Breast epithelium (tissue), 4 donors: ENCODE measurements around the gene MANSC1. TPM values are rescaled to one million over a fixed set of nuclear protein-coding genes. Genes with fewer than 3 reads are reported as not detected.
"Not testable (repeated sequence)": the region's sequence is repeated elsewhere in the genome, so short reads cannot be mapped to it uniquely, and the experiment has no call there.

Source experiments
- DNase-seq, 2 donors: peaks; one replicate each; pipeline ENCODE4 v3.0.0-alpha.2; 2019; ENCODE audit warnings: low spot score in 2 of 2
- H3K27ac ChIP-seq, 2 donors: fragments of 200-600 bp; sonication (generic) in 1 of 2; one replicate each; pipeline ENCODE4 v1.5.1; 2016 to 2019; ENCODE audit warnings: mild to moderate bottlenecking in 1 of 2
- H3K27me3 ChIP-seq, 2 donors: fragments of 200-600 bp; sonication (generic) in 1 of 2; one replicate each; pipeline versions ENCODE4 v1.5.1 to v1.6.0; 2017 to 2019; ENCODE audit warnings: control low read depth in 1 of 2, mild to moderate bottlenecking in 1 of 2
- H3K36me3 ChIP-seq: fragments of 200-600 bp; one replicate; pipeline ENCODE4 v1.5.1; 2019
- H3K4me1 ChIP-seq, 2 donors: fragments of 200-600 bp; sonication (generic); one replicate each; pipeline ENCODE4 v1.5.1; 2016 to 2019; ENCODE audit warnings: control low read depth in 1 of 2
- H3K4me3 ChIP-seq, 3 donors: fragments of 200-600 bp; sonication (generic); 1 replicate in 2 of 3; 2 replicates in 1 of 3; pipeline ENCODE4 v1.5.1; 2016 to 2019; ENCODE audit warnings: mild to moderate bottlenecking in 3 of 3, moderate library complexity in 2 of 3
- H3K9me3 ChIP-seq, 2 donors: fragments of 200-600 bp; sonication (generic) in 1 of 2; one replicate each; pipeline ENCODE4 v1.5.1; 2016 to 2019; ENCODE audit warnings: control low read depth in 1 of 2
- POLR2A ChIP-seq: fragments of 450-650 bp; IDR thresholded peaks from one replicate; pipeline ENCODE4 v1.6.1; 2016; ENCODE audit warnings: antibody characterized with exemption, mild to moderate bottlenecking, moderate library complexity
- POLR2AphosphoS5 ChIP-seq, 3 donors: sonication (generic); formaldehyde crosslinking; IDR thresholded peaks; one replicate each; pipeline ENCODE4 v1.6.1; 2017; ENCODE audit warnings: antibody characterized with exemption in 3 of 3
- intact Hi-C: fragments of 100-400 bp; cut with DNase I; formaldehyde crosslinking; loops from one replicate; pipeline ENCODE4 v1.15.1; 2023; ENCODE audit warnings: low total_unique reads
- total RNA-seq, 3 donors: library from RNA; depleted of rRNA; stranded (reverse); fragments of >200 nt; gene quantifications; one replicate each; pipeline ENCODE4 v1.1.0, GENCODE V29; 2016
- TF ChIP-seq, protein P1 (sequence below), 3 donors: fragments of 450-650 bp; IDR thresholded peaks; one replicate each; pipeline ENCODE4 v1.5.1; 2016 to 2017; ENCODE audit warnings: antibody characterized with exemption in 3 of 3, mild to moderate bottlenecking in 3 of 3, moderate library complexity in 3 of 3

Gene MANSC1
- total RNA-seq, 3 donors from 2014 or later, result 16.3 to 24.9 (median 18.7) TPM

GRCh38 chr12:12323591-12323990, 26.5 kb downstream of the MANSC1 start:
- no peaks in the 10 kb centered on the region for H3K4me1 ChIP-seq
- TF ChIP-seq POLR2A (no peak), POLR2AphosphoS5 (IDR thresholded peaks at IDR 0.05) (no peak)
- TF ChIP-seq, protein P1, sequence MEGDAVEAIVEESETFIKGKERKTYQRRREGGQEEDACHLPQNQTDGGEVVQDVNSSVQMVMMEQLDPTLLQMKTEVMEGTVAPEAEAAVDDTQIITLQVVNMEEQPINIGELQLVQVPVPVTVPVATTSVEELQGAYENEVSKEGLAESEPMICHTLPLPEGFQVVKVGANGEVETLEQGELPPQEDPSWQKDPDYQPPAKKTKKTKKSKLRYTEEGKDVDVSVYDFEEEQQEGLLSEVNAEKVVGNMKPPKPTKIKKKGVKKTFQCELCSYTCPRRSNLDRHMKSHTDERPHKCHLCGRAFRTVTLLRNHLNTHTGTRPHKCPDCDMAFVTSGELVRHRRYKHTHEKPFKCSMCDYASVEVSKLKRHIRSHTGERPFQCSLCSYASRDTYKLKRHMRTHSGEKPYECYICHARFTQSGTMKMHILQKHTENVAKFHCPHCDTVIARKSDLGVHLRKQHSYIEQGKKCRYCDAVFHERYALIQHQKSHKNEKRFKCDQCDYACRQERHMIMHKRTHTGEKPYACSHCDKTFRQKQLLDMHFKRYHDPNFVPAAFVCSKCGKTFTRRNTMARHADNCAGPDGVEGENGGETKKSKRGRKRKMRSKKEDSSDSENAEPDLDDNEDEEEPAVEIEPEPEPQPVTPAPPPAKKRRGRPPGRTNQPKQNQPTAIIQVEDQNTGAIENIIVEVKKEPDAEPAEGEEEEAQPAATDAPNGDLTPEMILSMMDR (IDR thresholded peaks at IDR 0.05), result no peak
- DNase-seq, result no peak
- no peaks in the 10 kb centered on the region for H3K9me3 ChIP-seq
- intact Hi-C loops, result no loop called here
- no peak overlapping the region for H3K4me3 ChIP-seq
- H3K27me3 ChIP-seq, result no peaks in the 10 kb centered on the region
- no peak overlapping the region for H3K27ac ChIP-seq
- no peaks in the 10 kb centered on the region for H3K36me3 ChIP-seq

GRCh38 chr12:12323118-12323517, 26.9 kb downstream of the MANSC1 start:
- DNase-seq, result no peak

GRCh38 chr12:12319451-12320183, 30.4 kb downstream of the MANSC1 start:
- H3K27ac ChIP-seq, result peak overlapping the region; percentile 58 to 80

More at GRCh38 chr12:12323118-12323517, 26.9 kb downstream of the MANSC1 start:
- TF ChIP-seq POLR2AphosphoS5 (IDR thresholded peaks at IDR 0.05) (no peak), POLR2A (no peak)
- TF ChIP-seq, protein P1 (IDR thresholded peaks at IDR 0.05), result no peak
- intact Hi-C loops, result no loop called here
- no peak overlapping the region for H3K4me3 ChIP-seq
- H3K27ac ChIP-seq, result no peak overlapping the region
- no peaks in the 10 kb centered on the region for H3K27me3 ChIP-seq
- no peaks in the 10 kb centered on the region for H3K36me3 ChIP-seq
- H3K9me3 ChIP-seq, result no peaks in the 10 kb centered on the region
- H3K4me1 ChIP-seq, result no peaks in the 10 kb centered on the region

GRCh38 chr12:12315838-12316237, 34.2 kb downstream of the MANSC1 start:
- no peak for TF ChIP-seq POLR2A
- TF ChIP-seq, protein P1 (IDR thresholded peaks at IDR 0.05), result no peak
- no peak for TF ChIP-seq POLR2AphosphoS5 (IDR thresholded peaks at IDR 0.05)
- intact Hi-C loops, result loop anchor here (10.0 kb wide), 1 partner anchor 1139 kb away; no protein-coding TSS in a partner anchor
- H3K4me1 ChIP-seq, result no peaks in the 10 kb centered on the region
- H3K9me3 ChIP-seq, result no peaks in the 10 kb centered on the region
- DNase-seq, result no peak
- H3K27me3 ChIP-seq, result no peaks in the 10 kb centered on the region
- H3K27ac ChIP-seq, result no peak overlapping the region
- no peak overlapping the region for H3K4me3 ChIP-seq
- no peaks in the 10 kb centered on the region for H3K36me3 ChIP-seq

More at GRCh38 chr12:12319451-12320183, 30.4 kb downstream of the MANSC1 start:
- Histone ChIP-seq H3K4me1 (no peaks in the 10 kb centered on the region), H3K9me3 (no peaks in the 10 kb centered on the region), H3K27me3 (no peaks in the 10 kb centered on the region), H3K36me3 (no peaks in the 10 kb centered on the region), H3K4me3 (peak overlapping the region in 1 of 3 donors; percentile 15)
- TF ChIP-seq POLR2AphosphoS5 (IDR thresholded peaks at IDR 0.05) (no peak), POLR2A (no peak)
- TF ChIP-seq, protein P1 (IDR thresholded peaks at IDR 0.05), result no peak
- DNase-seq, result no peak
- intact Hi-C loops, result loop anchor here (10.0 kb wide), 1 partner anchor 1135 kb away; no protein-coding TSS in a partner anchor

DNA sequence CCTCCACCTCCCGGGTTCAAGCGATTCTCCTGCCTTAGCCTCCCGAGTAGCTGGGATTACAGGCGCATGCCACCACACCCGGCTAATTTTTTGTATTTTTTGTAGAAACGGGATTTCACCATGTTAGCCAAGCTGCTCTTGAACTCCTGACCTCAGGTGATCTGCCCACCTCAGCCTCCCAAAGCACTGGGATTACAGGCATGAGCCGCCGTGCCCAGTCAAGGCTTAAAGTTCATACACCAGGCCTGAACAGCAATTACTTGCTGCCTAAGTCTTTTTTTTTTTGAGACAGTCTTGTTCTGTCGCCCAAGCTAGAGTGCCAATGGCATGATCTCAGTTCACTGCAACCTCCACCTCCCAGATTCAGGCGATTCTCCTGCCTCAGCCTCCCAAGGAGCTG, 39.3 kb downstream of the MANSC1 start:
- H3K36me3 ChIP-seq, H3K27ac ChIP-seq, H3K27me3 ChIP-seq, H3K4me1 ChIP-seq, H3K4me3 ChIP-seq, H3K9me3 ChIP-seq, DNase-seq: not testable (repeated sequence)
- intact Hi-C loops, result loop anchor here (10.0 kb wide), 1 partner anchor 1144 kb away; no protein-coding TSS in a partner anchor
